Amniotic stem cell (primary cell): Measurements from ENCODE around the gene DPF1.

ENCODE experiments used
- DNase-seq: peaks from one replicate; lab custom pipeline; 2025; lab: John Stamatoyannopoulos, UW

Gene DPF1

GRCh38 chr19:38197937-38198704, 25.9 kb downstream of the DPF1 start:
- no peak for DNase-seq

- no peak for DNase-seq
Measured at GRCh38 chr19:38196948-38197656, 26.9 kb downstream of the DPF1 start.

- DNase-seq, result no peak
Measured at GRCh38 chr19:38196245-38196837, 27.7 kb downstream of the DPF1 start.

- no peak for DNase-seq
Measured at GRCh38 chr19:38195237-38195636, 28.8 kb downstream of the DPF1 start.

GRCh38 chr19:38194061-38194701, 29.8 kb downstream of the DPF1 start:
- DNase-seq, result no peak

- no peak for DNase-seq
Measured at GRCh38 chr19:38193445-38193844, 30.6 kb downstream of the DPF1 start.

- no peak for DNase-seq
Measured at GRCh38 chr19:38191747-38192146, 32.3 kb downstream of the DPF1 start.

GRCh38 chr19:38190793-38191192, 33.2 kb downstream of the DPF1 start:
- no peak for DNase-seq

- DNase-seq, result no peak
Measured at GRCh38 chr19:38190061-38190460, 34.0 kb downstream of the DPF1 start.

GRCh38 chr19:38185562-38185961, 38.5 kb downstream of the DPF1 start:
- no peak for DNase-seq

GRCh38 chr19:38184815-38185214, 39.2 kb downstream of the DPF1 start:
- no peak for DNase-seq

GRCh38 chr19:38183251-38183897, 40.6 kb downstream of the DPF1 start:
- no peak for DNase-seq

GRCh38 chr19:38182536-38183210, 41.3 kb downstream of the DPF1 start:
- DNase-seq, result no peak

- no peak for DNase-seq
Measured at GRCh38 chr19:38180071-38180470, 44.0 kb downstream of the DPF1 start.

- no peak for DNase-seq
Measured at GRCh38 chr19:38175422-38175821, 48.6 kb downstream of the DPF1 start.

- DNase-seq, result no peak
Measured at GRCh38 chr19:38173291-38174041, 50.6 kb downstream of the DPF1 start.

GRCh38 chr19:38172001-38172400, 52.0 kb downstream of the DPF1 start:
- DNase-seq, result no peak

GRCh38 chr19:38170334-38170733, 53.7 kb downstream of the DPF1 start:
- no peak for DNase-seq

GRCh38 chr19:38168637-38169036, 55.4 kb downstream of the DPF1 start:
- no peak for DNase-seq

- DNase-seq, result no peak
Measured at GRCh38 chr19:38165335-38165734, 58.7 kb downstream of the DPF1 start.

GRCh38 chr19:38164526-38164925, 59.5 kb downstream of the DPF1 start:
- DNase-seq, result no peak
